Ramos (cell line): ENCODE data around the gene SLC12A7.

Source experiments
- in situ Hi-C: fragments of 300-500 bp; cut with MboI; formaldehyde crosslinking; loops from one replicate; pipeline ENCODE4 v1.14.3; 2022; ENCODE audit warnings: low sequenced_read_pairs; ENCODE audit not compliant: unreplicated experiment

The SLC12A7 gene

GRCh38 chr5:1056611-1057484 lies 55.0 kb downstream of the SLC12A7 start:
- in situ Hi-C loops = no loop called here

DNA sequence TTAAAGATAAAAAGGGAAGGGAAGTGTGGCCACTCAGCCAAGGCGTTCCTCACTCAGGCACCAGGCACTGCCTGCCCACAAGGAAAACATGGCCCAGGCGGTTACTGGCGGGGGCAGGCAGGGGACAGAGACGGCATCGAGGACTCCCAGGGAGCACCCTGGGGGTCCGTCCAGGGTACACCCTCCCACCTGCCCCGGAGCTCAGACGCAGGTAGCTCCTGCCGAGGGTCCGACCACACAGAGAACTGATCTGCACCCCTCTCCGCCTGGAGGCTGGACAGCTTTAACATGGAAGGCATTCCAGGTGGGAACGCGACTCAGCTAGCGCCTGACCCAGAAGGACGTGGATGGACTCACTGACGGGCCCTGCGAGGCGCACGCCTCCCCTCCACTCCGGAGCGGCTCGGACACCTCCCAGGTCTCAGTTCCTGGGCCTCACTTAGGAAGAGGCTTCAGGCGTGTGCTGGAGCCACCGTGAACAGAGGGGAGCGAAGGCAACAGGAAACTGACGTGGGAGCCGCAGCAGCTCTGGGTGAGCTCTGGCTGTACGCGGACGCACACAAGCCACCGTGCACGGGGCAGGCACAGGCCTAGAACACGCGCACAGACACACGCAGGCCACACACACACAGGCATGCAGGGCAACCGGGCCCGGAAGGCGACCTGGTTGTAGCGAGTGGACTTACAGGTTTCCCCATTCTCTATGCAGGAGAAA lies 55.8 kb downstream of the SLC12A7 start:
- in situ Hi-C loops = no loop called here

DNA sequence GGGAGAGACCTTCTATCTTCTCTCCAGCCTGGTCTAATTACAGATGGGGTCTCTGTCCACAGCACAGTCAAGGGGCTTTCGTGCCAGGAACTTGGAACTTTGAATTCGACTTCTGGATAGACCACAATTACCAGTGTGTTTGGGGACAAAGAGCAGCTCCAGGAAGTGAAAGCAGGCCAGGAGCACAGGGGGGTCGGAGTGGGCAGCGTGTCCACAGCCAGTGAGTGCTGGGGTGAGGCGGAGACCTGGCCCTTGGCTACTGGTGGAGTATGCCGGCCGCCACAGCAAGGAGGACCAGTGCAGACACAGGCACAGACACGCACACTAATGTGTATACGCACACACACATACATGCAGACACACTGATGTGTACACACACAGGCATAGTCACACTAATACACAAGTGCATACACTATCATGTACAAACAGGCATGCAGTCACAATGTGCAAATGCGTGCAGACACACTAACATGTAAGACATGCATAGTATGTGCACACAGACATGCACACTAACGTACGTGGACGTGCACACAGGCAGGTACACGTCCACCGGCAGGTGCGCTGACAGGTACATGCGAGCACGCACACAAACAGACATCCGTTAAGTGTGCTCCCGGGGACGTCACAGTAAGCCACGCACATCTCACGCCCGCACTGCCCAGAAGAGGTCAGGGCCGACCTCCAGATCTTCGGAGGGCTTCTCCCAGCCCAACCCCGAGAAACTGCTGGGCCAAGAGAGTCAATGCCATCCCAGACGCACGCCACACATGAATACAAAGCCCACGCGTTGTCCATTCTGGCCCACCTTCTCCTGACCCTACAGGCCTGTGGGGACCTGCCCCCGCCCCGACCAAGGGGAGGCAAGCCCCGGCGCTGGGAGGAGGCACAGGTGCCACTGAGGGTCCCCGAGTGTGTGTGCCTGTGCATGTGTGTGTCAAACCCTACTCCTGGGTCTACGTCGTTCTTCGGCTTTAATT lies 56.8 kb downstream of the SLC12A7 start:
- in situ Hi-C loops = no loop called here

DNA sequence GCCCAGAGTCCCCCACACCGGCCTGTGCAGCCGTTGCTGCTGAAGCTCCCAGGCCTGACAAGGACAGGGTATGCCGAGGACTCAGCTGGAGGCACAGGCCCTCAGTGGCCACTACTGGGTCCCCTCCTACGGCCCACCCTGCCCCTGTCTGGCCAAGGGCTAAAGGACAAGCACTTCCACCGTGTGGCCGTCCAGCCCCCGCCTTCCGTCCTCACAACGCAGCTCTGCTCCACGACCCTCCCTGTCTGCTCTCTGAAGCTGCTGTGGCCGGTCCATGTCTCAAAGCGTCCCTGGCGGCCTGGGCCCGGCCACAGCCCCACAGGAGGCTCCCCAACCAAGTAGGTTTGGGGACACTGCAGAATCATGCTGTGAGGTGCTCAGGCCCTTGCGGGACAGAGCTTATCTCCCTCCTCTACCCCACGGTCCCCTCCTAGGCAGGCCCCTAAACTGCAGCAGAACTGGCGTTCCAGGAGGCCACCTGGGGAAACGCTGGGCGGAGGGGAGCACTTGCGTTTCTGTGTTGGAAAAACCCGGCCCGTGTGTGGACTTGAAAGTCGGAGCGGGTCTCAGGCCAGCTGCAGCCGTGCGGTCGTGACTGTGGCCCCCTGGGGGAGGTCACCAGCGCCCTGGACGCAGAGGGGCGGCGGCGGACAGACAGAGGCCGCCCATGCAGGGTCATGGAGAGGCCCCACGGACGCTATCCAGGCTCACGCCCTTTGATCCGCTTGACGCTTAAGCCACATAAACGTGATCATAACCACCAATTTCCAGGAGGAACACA lies 57.7 kb downstream of the SLC12A7 start:
- in situ Hi-C loops = no loop called here

- in situ Hi-C loops = no loop called here
Measured at GRCh38 chr5:1053391-1054017, 58.4 kb downstream of the SLC12A7 start.

DNA sequence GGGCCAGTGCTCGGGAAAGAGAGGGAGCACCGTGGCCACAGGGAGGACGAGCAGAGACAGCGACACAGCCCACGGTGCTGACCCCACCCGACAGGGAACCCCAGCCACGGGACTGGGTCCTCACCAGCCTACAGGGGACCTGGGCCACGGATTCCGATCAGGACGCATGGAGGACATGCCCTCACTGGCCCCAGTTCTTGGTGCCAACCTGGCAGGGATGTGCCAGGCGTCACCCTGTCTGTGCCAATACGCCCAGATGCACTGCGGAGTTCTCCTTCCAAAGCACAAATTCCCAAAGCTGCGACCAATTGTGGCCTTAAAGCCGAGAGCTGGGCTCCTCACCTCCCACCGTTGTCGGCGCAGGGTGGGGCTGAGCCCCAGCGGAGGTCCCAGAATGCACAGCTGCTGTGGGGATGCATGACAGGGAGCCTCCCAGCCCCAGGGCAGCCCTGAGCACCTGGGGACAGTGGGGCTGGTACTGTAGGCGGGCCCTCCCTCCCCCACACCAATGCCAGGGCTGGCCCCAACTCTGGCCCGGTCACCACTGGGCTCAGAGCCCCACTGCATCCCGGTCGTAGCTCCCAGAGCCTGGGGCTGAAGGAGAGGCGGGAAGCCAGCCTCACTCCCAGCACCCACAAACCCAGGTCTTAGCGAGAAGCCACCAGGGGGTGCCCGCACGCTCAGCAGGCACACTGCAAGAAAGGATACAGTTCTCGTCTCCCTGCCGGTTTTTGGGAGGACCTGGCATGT lies 59.0 kb downstream of the SLC12A7 start:
- in situ Hi-C loops = no loop called here

DNA sequence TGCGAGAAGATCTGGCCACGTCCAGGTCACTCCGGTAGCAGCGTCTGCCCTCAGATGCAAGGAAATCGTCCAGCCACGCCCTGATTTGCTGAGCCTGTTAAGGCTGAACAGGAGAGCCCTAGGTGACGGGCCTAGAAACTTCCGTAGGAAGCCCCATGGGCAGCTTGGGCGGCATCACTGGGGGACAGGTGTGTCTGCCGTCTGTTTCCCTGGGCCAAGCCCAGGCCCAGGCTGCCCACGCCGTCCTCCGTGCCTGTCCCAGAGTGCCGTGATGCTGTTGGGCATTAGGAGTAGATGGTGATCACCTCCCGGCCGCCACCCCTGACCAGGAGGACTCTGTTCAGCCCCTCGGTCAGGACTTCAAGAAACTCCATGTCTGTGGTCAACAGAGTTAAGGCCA lies 59.8 kb downstream of the SLC12A7 start:
- in situ Hi-C loops = no loop called here

DNA sequence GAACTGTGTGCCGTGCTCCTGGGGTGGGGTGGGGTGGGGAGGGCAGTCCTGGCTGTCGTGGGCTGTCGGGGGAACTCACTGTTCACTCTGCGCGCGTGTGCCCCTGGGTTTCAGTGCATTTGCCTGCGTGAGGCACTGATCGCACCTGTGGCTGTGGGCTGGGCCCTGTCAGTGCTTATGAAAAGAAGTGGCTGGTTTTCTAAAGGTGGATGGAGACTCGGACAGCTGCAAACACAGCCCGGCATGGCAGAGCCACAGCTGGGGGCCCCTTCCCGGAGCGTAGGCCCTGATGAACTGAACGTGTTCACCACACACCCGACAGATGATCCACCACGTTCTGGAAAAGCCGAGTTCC lies 60.5 kb downstream of the SLC12A7 start:
- in situ Hi-C loops = no loop called here

DNA sequence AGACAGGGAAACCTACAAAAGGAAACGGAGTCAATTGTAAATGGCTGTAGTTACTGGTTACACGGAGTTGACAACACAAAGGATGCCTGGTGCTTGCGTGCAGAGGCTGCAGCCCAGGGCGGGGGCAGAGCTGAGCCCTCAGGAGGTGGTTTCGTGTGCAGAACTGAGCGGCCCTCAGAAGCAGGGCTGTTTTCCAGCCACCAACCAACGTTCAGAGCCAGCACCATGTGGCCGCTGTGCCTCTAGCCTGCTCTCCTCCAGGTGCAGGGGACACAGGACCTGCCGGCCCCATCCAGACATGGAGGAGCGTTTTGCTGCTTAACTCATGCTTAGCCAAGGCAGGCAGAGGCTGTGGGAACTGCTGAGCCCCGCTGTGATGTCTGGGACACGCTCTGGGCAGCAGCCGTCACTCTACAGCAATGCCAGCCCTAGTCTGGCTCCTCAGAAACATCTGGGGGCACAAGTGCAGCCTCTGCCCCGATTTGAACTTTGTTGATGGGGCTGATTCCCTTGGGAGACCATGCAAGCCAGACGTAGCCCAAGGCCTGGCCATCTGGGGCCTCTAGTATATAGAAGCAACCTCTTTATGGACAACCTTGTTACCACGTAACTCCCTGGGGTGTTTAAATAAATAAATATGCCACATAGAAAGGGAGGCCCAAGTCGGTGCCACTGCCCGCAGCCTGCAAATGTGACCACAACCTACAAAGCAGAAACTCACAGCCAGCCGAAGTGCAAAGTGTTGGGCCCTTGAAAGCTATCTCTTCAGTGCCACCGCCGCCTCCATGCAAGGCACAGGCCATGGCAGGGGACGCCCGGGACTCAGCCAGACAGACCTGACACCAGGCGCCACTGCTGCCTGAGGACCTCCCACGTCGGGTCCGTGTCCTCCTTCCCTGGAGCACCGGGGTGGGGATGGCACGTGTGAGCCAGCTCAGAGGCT lies 61.2 kb downstream of the SLC12A7 start:
- in situ Hi-C loops = no loop called here

GRCh38 chr5:1048861-1049838 lies 62.7 kb downstream of the SLC12A7 start:
- in situ Hi-C loops = no loop called here

- in situ Hi-C loops = no loop called here
Measured at GRCh38 chr5:1048162-1048721, 63.6 kb downstream of the SLC12A7 start.

DNA sequence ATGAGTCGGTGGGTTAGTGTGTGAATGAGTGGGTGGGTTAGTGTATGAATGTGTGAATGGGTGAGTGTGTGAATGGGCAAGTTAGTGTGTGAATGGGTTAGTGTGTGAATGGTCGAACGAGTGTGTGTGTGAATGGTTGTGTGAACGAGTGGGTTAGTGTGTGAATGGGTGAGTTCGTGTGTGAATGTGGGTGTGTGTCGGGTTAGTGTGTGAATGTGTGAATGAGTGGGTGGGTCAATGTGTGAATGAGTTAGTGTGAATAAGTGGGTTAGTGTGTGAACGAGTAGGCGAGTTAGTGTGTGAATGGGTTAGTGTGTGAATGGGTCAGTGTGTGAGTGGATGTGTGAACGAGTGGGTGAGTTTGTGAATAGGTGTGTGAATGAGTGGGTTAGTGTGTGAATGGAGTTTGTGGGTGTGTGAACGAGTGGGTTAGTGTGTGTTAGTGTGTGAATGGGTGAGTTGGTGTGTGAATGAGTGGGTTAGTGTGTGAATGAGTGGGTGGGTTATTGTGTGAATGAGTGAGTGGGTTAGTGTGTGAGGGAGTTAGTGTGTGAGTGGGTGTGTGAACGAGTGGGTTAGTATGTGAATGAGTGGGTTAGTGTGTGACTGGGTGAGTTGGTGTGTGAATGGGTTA lies 64.4 kb downstream of the SLC12A7 start:
- in situ Hi-C loops = no loop called here

GRCh38 chr5:1045960-1046560 lies 65.8 kb downstream of the SLC12A7 start:
- in situ Hi-C loops = no loop called here

DNA sequence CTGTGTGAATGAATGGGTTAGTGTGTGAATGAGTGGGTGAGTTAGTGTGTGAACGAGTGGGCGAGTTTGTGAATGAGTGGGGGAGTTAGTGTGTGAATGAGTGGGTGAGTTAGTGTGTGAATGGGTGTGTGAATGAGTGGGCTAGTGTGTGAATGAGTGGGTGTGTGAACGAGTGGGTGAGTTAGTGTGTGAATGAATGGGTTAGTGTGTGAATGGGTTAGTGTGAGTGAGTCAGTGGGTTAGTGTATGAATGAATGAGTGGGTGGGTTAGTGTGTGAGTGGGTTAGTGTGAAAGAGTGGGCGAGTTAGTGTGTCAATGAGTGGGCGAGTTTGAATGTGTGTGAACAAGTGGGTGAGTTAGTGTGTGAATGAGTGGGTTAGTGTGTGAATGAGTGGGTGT lies 67.7 kb downstream of the SLC12A7 start:
- in situ Hi-C loops = no loop called here

DNA sequence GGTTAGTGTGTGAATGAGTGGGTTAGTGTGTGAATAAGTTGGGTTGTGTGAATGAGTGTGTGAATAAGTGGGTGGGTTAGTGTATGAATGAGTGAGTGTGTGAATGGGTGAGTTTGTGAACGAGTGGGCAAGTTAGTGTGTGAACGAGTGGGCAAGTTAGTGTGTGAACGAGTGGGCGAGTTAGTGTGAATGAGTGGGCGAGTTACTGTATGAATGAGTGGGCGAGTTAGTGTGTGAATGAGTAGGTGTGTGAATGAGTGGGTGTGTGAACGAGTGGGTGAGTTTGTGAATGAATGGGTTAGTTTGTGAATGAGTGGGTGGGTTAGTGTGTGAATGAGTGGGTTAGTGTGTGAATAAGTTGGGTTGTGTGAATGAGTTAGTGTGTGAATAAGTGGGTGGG lies 68.5 kb downstream of the SLC12A7 start:
- in situ Hi-C loops = no loop called here
